Cerebellar cortex (tissue), 1 donor: ENCODE measurements around the gene GOLGA8Q.
"Not testable (repeated sequence)": the region's sequence is repeated elsewhere in the genome, so short reads cannot be mapped to it uniquely, and the experiment has no call there.

Experiments
- DNase-seq: peaks from one replicate; pipeline ENCODE4 v3.0.0-alpha.2; 2015; ENCODE audit warnings: low spot score

Gene GOLGA8Q

GRCh38 chr15:30551750-30552149, at the start of gene GOLGA8Q:
Gene GOLGA8Q (plus strand): TSS chr15:30552050. CDS start chr15:30552078, 28 bp downstream.
- not testable (repeated sequence) for DNase-seq

- DNase-seq: not testable (repeated sequence)
Measured at GRCh38 chr15:30502904-30503781, 48.7 kb upstream of the GOLGA8Q start.

- DNase-seq: not testable (repeated sequence)
Measured at GRCh38 chr15:30504162-30504843, 47.5 kb upstream of the GOLGA8Q start.

- DNase-seq: not testable (repeated sequence)
Measured at GRCh38 chr15:30514545-30514944, 37.3 kb upstream of the GOLGA8Q start.

- not testable (repeated sequence) for DNase-seq
Measured at GRCh38 chr15:30523453-30524243, 28.2 kb upstream of the GOLGA8Q start.

- DNase-seq: not testable (repeated sequence)
Measured at GRCh38 chr15:30525912-30526311, 25.9 kb upstream of the GOLGA8Q start.

- DNase-seq: not testable (repeated sequence)
Measured at GRCh38 chr15:30529049-30529448, 22.8 kb upstream of the GOLGA8Q start.

- DNase-seq: not testable (repeated sequence)
Measured at GRCh38 chr15:30566949-30567348, 15.1 kb downstream of the GOLGA8Q start.

GRCh38 chr15:30573012-30573491, 21.2 kb downstream of the GOLGA8Q start:
- not testable (repeated sequence) for DNase-seq

GRCh38 chr15:30579394-30579970, 27.6 kb downstream of the GOLGA8Q start:
- not testable (repeated sequence) for DNase-seq

GRCh38 chr15:30580716-30581115, 28.9 kb downstream of the GOLGA8Q start:
- DNase-seq: not testable (repeated sequence)

GRCh38 chr15:30598953-30599352, 47.1 kb downstream of the GOLGA8Q start:
- not testable (repeated sequence) for DNase-seq

- not testable (repeated sequence) for DNase-seq
Measured at GRCh38 chr15:30603796-30604195, 51.9 kb downstream of the GOLGA8Q start, which contains the start of gene GOLGA8H. Gene GOLGA8H (plus strand): TSS chr15:30604028. CDS start chr15:30604126, 98 bp downstream.
